SW 1271 (cell line): ENCODE results near the gene WIPF3.

Source experiments
- DNase-seq, 2 experiments: peaks; one replicate each; lab custom pipeline; 2025; lab: John Stamatoyannopoulos, UW

Gene WIPF3

GRCh38 chr7:29806208-29806994 is at the start of gene WIPF3:
TSS of gene WIPF3 (plus strand) at chr7:29806508. CDS start at chr7:29834725, 28,217 bp downstream.
- no peak for DNase-seq

DNA sequence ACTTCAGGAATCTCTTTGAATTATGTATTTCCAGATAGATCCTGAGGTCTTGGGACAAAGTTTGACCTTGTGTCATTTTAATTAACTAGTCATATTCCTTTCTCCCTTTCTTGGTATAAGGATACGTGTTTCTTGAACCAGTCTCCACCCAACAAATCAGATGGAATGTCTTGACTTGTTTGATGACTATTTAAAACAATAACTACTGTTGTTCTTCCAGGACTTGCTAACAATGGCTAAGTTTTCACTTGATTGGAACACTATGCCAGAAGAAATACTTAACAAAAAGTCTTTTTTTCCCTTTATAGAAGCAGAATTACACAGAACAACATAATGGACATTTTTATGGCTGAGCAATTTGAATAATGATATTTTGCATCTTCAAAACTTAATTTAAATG is 43.0 kb upstream of the WIPF3 start:
- no peak for DNase-seq

GRCh38 chr7:29764227-29764626 is 42.1 kb upstream of the WIPF3 start:
- DNase-seq, result no peak

DNA sequence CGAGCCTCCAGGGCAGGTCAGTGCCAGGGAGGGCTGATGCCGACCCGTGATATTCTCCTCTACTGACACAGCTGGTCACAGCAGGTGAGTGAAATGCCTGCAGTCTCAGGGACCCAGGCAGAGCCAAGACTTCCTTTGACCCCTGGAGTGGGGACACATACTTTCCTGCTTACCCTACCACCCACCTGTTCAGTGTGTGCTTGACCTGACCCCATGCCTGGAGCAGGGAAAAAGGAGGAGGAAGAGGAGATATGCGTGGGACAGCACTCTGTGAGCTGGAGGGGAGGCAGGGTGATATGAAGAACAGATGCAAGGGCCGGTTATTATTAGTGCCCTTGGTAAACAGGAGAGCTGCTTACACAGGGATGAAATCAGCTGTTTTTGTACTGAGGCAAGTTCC is 40.8 kb upstream of the WIPF3 start:
- DNase-seq, result no peak

GRCh38 chr7:29770371-29770770 is 35.9 kb upstream of the WIPF3 start:
- no peak for DNase-seq

- DNase-seq, result no peak
Measured at GRCh38 chr7:29771081-29771816, 35.1 kb upstream of the WIPF3 start.

DNA sequence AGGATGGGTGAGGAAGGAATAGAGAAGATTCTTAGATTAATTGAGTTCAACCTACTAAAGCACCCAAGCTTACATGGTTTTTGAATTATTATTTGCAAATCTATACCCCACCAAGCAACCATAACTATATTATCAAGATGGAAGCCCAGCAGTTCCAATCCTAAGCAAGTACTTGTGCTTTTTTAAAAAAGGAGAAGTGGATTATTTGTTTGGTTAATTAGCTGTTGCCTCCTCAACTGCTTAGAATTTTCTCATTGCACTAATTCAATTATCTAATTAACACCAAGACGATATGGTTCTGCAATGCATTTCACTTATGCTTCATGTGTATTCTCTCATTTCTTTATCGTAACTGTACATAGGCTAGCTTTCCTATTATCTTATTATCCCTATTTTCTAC is 27.3 kb upstream of the WIPF3 start:
- no peak for DNase-seq

- DNase-seq, result no peak
Measured at GRCh38 chr7:29780346-29780745, 26.0 kb upstream of the WIPF3 start.

DNA sequence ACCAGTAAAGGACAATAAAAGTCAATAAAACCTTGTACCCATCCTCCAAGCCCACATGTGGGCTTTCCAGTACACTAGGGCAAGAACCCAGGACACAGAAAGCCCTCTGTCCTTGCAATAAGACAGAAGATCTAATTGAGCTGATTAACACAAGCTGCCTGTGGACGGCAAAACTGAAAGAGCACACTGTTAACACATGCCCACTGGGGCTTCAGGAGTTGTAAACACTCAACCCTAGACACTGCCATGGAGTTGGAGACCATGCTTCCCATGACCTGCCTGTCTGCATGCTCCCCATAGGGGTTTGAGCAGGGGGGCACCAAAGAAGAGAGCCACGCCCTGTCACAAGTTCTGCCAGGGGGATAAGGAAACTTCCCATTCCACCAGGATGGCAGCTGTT is 22.6 kb upstream of the WIPF3 start:
- no peak for DNase-seq

DNA sequence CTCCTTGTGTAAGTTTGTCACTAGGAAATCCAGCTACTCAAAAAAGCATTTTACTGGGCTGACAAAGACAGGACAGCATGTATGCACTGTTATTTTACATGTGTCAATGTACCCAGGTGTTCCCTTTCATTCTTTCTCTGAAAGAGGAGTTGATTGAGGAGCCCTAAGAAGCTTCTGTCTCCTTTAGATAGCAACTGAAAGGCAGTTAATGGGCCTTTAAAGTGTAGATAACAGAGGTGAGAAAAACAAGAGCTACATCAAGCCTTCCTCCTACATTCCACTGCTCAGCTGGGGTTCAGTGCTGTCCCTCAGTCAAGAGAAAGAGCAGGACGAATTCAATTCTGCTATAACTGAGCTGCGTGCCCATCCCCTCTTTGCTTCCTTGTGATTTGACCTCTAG is 12.8 kb upstream of the WIPF3 start:
- DNase-seq, result no peak

GRCh38 chr7:29794959-29795629 is 11.2 kb upstream of the WIPF3 start:
- DNase-seq, result no peak

GRCh38 chr7:29795696-29796580 is 10.4 kb upstream of the WIPF3 start:
- no peak for DNase-seq

GRCh38 chr7:29797112-29797944 is 9.0 kb upstream of the WIPF3 start:
- DNase-seq, result no peak

GRCh38 chr7:29798422-29798821 is 7.9 kb upstream of the WIPF3 start:
- no peak for DNase-seq

DNA sequence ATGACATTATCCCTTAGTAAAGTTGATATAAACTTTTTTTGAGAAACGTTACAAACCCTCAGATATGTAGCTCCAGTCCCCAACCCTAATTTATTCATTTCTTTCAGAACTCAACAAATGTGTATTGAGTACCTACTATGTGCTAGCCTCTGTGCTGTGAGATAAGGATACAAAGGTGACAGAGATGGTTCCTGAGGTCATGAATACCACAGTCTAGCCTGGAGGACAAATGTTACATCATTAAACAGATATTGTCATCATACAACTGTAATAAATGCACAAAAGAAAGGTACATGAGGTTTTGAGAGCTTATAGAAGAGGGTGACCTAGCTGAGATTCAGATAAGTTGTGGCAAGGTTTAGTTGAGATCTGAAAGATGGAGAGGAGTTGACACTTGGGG is 4.4 kb upstream of the WIPF3 start:
- DNase-seq, result no peak

DNA sequence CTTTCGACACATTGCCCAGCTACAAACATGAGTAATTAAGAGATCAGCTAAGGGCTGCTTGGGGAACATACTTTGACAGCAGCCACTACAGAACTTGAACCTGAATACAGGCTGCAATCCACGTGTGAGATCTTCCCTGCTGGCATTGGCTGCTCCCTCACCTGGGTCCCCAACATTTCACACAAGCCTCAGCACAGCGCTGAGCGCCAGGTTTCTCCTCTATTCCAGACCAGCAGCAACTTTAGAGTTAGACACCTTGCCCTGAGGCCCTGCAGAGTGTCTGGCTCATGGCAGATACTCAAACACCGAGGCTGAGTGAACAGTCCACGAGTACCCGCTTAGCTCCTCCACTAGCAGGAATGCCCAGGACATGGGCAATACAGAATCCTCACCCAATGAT is 1.3 kb upstream of the WIPF3 start:
- no peak for DNase-seq

DNA sequence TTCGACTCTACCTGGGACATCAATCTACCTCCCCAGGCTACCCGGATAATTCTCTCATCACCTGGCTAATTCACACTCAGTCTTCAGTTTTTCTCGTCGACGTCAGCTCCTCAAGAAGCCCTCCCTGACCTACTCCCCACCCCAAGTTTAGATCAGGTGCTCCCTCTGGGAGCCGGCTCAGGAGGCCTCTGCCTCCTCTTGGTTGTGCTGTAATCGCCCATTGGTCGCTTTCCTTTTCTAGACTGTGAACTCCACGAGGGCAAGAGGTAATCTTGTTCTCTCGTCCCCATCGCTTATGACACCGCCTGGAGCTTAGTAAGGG is 461 bp upstream of the WIPF3 start:
- no peak for DNase-seq

DNA sequence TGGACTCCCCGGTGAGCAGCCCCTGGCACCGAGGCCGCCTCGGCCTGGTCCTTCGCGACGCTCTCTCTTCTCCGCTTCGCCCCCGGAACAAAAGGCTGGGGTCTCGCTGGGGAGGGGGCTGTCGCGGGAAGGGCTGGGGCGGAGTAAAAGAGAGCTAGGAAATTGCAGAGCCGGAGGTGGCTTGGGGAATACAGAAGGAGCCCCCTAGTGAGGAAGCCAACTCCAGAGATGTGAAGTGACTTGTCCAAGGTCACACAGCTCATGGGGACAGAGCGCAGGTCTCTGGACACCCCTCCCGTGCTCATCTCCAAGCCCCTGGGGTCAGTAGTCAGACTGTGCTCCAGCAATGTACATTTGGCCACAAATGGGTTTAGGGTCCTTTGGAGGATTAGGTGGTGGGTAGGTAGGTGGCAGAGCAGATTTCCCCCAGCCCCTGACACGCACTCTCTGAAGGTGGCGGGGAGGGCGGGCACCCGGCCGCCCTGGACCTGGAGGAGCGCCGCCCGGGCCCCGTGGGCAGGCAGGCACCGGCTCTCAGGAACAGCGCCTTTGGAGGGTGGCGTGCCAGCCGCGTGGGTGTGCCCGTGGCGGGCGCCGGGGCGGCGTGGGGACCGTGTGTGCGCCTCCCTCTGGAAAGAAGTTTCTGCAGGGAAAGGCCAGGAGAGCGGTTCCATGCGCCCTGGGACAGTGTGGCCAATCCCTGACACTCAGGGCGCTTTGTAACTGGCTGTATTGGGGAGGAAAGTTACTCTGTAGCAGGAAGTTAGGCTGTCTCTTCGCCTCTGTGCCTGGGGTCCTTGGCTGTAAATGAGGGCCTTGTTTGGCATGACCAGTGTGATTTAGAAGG is 910 bp downstream of the WIPF3 start:
- no peak for DNase-seq

DNA sequence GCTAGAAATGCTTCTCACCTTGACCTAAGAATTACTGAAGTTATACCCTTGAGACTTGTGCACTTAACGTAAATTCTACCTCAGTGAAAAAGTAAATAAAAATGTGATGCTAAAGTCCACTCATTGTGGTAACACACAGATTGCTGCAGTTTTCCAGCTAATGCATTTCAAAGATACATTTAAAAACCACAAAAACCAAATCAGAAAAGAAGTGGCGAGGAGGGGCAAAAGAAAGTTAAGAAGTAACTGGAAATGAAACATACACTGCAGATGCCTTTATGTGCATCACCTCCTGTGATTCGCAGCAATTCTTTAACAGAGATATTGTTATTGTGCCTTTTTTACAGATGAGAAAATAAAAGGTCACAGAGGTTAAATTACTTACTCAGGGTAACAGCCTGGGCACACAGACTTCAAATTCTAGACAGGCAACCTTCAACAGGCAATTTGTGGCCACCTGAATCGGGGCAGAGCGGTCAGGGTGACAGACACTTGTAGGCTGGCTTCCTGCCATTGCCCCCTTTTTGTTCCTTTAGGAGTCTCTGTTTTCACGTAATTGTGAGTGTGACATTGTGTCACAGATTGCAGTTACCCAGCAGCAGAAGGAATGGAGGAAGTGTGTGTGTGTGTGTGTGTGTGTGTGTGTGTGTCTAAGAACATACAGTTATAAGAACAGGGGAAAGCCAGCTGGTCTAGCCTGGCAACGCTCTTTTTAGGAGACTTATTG is 1.9 kb downstream of the WIPF3 start:
- DNase-seq, result no peak
